Esophagus squamous epithelium (tissue), 5 donors: ENCODE results near the gene PLOD3. TPM values are rescaled to one million over a fixed set of nuclear protein-coding genes. Genes with fewer than 3 reads are reported as not detected.
A peak's percentile ranks its signal among the peaks of the same experiment; 100 is the strongest.

Experiments
- DNase-seq: peaks from one replicate; lab custom pipeline; 2025; lab: John Stamatoyannopoulos, UW
- H3K27ac ChIP-seq, 4 donors: fragments of 200-600 bp; sonication (generic); one replicate each; pipeline ENCODE4 v1.5.1; 2016 to 2019; ENCODE audit warnings: mild to moderate bottlenecking in 1 of 4
- H3K27me3 ChIP-seq, 4 donors: fragments of 200-600 bp; sonication (generic); 1 replicate in 3 of 4; 2 replicates in 1 of 4; pipeline versions ENCODE4 v1.5.1 to v1.6.0; 2017 to 2021; ENCODE audit warnings: antibody characterized with exemption in 1 of 4
- H3K36me3 ChIP-seq, 3 donors: fragments of 200-600 bp; sonication (generic); one replicate each; pipeline ENCODE4 v1.5.1; 2016 to 2019
- H3K4me1 ChIP-seq, 3 donors: fragments of 200-600 bp; sonication (generic); one replicate each; pipeline ENCODE4 v1.5.1; 2017 to 2019
- H3K4me3 ChIP-seq, 4 donors: fragments of 200-600 bp; sonication (generic); 1 replicate in 3 of 4; 2 replicates in 1 of 4; pipeline ENCODE4 v1.5.1; 2016 to 2019; ENCODE audit warnings: mild to moderate bottlenecking in 2 of 4, moderate library complexity in 1 of 4
- H3K9me3 ChIP-seq, 3 donors: fragments of 200-600 bp; sonication (generic); one replicate each; pipeline ENCODE4 v1.5.1; 2016 to 2019
- CTCF ChIP-seq, 6 experiments: fragments of 450-650 bp in 4 of 6; fragments of 200-600 bp in 2 of 6; sonication (generic) in 2 of 6; IDR thresholded peaks; one replicate each; pipeline ENCODE4 v1.5.1; 2016 to 2019; ENCODE audit warnings: antibody characterized with exemption in 6 of 6, mild to moderate bottlenecking in 4 of 6, moderate library complexity in 4 of 6
- POLR2A ChIP-seq, 4 donors: fragments of 450-650 bp; IDR thresholded peaks; one replicate each; pipeline ENCODE4 v1.6.1; 2017; ENCODE audit warnings: antibody characterized with exemption in 4 of 4, mild to moderate bottlenecking in 4 of 4, moderate library complexity in 3 of 4
- WGBS, 2 donors: methylation state at CpG; one replicate each; pipeline ENCODE4 v1.1.5; 2018; 5-methylcytosine and 5-hydroxymethylcytosine counted together
- intact Hi-C: fragments of 100-400 bp; cut with DNase I; formaldehyde crosslinking; loops from one replicate; pipeline ENCODE4 v1.15.0; 2022
- total RNA-seq, 4 donors: library from RNA; depleted of rRNA; stranded (reverse); fragments of >200 nt; gene quantifications; one replicate each; pipeline ENCODE4 v1.1.0, GENCODE V29; 2016
- donor health status: DM: yes; HTN: yes; CAD: no.

PLOD3 gene
- total RNA-seq, 4 donors from 2014 or later: 2.5 to 14.5 (median 9.7) TPM

DNA sequence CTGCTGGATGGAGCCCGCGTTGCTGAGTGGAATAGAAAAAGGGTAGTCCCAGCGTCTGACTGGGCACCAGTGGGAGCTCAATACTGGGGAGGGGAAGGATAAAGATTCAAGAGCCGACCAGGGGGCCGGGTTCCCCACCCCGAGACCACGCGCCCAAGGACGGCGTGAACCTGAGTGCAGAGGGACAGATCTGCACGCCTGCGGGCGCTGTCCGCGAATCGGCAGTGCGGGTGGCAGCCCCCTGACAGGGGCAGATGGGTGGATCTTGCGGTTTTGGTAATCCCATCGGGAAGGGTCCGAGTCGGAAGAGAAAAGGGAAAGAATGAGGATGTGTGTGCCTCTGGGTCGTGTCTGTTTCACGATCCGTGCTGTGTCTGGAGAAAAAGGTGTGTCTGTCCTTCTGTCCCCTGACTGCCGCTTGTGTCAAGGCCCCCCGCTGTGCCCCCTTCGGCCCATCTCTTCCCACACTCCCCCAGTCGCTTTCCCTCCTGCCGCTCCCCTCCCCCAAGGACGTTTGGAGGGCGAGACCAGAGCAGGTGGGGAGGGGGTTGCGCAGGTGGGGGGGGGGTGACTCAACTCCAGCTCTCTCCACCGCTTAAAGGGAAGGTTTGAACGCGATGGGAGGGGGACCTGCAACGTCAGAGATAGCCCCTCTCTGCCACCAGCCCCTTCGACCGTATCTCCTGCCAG, 51.3 kb downstream of the PLOD3 start:
- Histone ChIP-seq H3K9me3 (no peaks in the 10 kb centered on the region), H3K4me1 (peaks cover 33 to 66% (median 40%) of the 10 kb centered on the region in 3 donors), H3K36me3 (peaks cover 0 to 9% (median 0%) of the 10 kb centered on the region in 3 donors), H3K27me3 (peaks cover 9 to 100% (median 59%) of the 10 kb centered on the region in 4 donors), H3K27ac (no peak overlapping the region), H3K4me3 (peak overlapping the region in 2 of 4 donors; percentile 5 to 50)
- no peak for DNase-seq
- TF ChIP-seq POLR2A (IDR thresholded peaks at IDR 0.05): no peak
- TF ChIP-seq CTCF (IDR thresholded peaks at IDR 0.05): no peak
- 3% methylated on average over 19 to 22 of the region's 38 CpGs for WGBS, 2 donors
- intact Hi-C loops: no loop called here

GRCh38 chr7:101165075-101165957, 52.1 kb downstream of the PLOD3 start, which contains the start of gene VGF:
Gene VGF (minus strand): TSS chr7:101165569. CDS start chr7:101164843, 726 bp downstream.
- Histone ChIP-seq H3K4me3 (peak within 1 kb of the TSS in 2 of 4 donors; percentile 5 to 60), H3K9me3 (no peaks in the 10 kb centered on the region), H3K27me3 (peaks cover 9 to 98% (median 51%) of the 10 kb centered on the region in 4 donors), H3K27ac (no peak within 1 kb of the TSS), H3K4me1 (peaks cover 33 to 58% (median 40%) of the 10 kb centered on the region in 3 donors), H3K36me3 (peaks cover 0 to 17% (median 2%) of the 10 kb centered on the region in 3 donors)
- peak; percentile 68 for DNase-seq
- TF ChIP-seq CTCF (IDR thresholded peaks at IDR 0.05): no peak
- no peak for TF ChIP-seq POLR2A (IDR thresholded peaks at IDR 0.05)
- intact Hi-C loops: no loop called here
- WGBS, 2 donors: 3 to 8% methylated on average over 26 to 51 of the region's 74 CpGs

- no peak for DNase-seq
- 0 to 2% methylated on average over 2 to 9 of the region's 75 CpGs for WGBS, 2 donors
- TF ChIP-seq CTCF (IDR thresholded peaks at IDR 0.05): no peak
- TF ChIP-seq POLR2A (IDR thresholded peaks at IDR 0.05): no peak
- intact Hi-C loops: no loop called here
- Histone ChIP-seq H3K27ac (no peak overlapping the region), H3K4me3 (peak overlapping the region in 3 of 4 donors; percentile 34 to 60 (median 43)), H3K4me1 (peaks cover 33 to 48% (median 36%) of the 10 kb centered on the region in 3 donors), H3K9me3 (no peaks in the 10 kb centered on the region), H3K27me3 (peaks cover 5 to 91% (median 44%) of the 10 kb centered on the region in 4 donors), H3K36me3 (peaks cover 1 to 28% (median 7%) of the 10 kb centered on the region in 3 donors)
Measured at GRCh38 chr7:101164071-101164840, 53.1 kb downstream of the PLOD3 start.

GRCh38 chr7:101163279-101164070, 53.9 kb downstream of the PLOD3 start:
- DNase-seq: no peak
- peak overlapping the region; percentile 18 to 60 (median 38) for H3K4me3 ChIP-seq
- no peak overlapping the region for H3K27ac ChIP-seq
- intact Hi-C loops: no loop called here
- WGBS, 2 donors: 0 to 1% methylated on average over 25 to 30 of the region's 92 CpGs
- no peaks in the 10 kb centered on the region for H3K9me3 ChIP-seq
- TF ChIP-seq POLR2A (IDR thresholded peaks at IDR 0.05): no peak
- TF ChIP-seq CTCF (IDR thresholded peaks at IDR 0.05): no peak
- H3K36me3 ChIP-seq: peaks cover 7 to 36% (median 7%) of the 10 kb centered on the region in 3 donors
- H3K4me1 ChIP-seq: peaks cover 33 to 45% (median 36%) of the 10 kb centered on the region in 3 donors
- H3K27me3 ChIP-seq: peaks cover 5 to 86% (median 37%) of the 10 kb centered on the region in 4 donors
